Measurements from ENCODE around the gene EVX2.
A peak's percentile ranks its signal among the peaks of the same experiment; 100 is the strongest.

Gene EVX2

DNA sequence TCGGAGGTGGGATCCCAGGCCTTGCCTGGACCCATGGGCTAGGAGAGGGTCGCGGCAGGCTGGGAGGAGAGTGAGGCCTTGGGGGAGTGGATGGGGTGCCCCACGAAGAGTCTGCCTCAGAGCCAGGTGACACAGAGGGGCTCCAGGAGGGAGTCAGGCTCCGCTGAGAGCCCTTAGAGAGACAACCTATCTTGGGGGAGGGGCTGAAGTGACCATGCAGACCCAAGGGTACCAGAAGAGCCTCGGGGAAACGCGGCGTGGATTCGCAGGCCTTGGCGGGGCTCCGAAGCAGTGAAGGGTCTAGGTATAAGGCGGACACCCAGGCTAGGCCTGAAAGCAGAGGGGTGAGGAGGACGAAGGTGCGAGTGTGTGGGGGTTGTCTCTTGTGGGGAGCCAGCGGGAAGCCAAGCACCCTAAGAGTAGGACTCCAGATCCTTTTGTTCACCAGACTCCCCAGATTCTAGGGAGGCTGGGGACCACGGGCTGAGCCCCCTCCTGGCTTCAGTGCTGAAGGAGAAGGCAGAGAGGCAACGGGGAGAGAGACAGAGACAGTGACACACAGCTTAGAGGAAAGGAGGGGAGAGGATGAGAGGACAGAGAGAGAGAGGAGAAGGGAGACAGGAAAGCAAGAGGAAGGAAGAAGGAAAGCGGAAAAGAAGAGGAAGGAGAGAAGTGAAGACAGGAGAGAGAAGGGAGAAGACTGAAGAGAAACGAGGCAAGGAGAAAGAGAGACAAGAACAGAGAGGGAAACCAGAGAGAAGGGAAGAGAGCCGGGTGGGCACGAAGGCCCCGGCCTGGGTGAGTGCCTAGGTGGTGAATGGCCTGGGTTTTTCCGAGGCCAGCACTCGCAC lies 22.2 kb upstream of the EVX2 start:
- CTCF ChIA-PET = no interaction called here
- POLR2A ChIA-PET = interaction anchor here (0.8 to 5.7 kb wide), 14 partner anchors 11 to 938 kb away, joined by 3 to 117 read pairs (median 4); partner anchors contain the start of genes HOXD13 and HOXD8
- TF ChIP-seq HDGF (IDR thresholded peaks at IDR 0.05; ENCODE audit: borderline replicate concordance) (no peak), SUZ12 (IDR thresholded peaks at IDR 0.05) (no peak), FOXA1 (IDR thresholded peaks at IDR 0.05) (no peak), L3MBTL2 (conservative IDR thresholded peaks at IDR 0.05) (0 out of 2 replicates have a peak, but pooled peaks have one; percentile 52), ARNT (IDR thresholded peaks at IDR 0.05) (no peak)
- DNase-seq (ENCODE audit: extremely low spot score) = no peak

DNA sequence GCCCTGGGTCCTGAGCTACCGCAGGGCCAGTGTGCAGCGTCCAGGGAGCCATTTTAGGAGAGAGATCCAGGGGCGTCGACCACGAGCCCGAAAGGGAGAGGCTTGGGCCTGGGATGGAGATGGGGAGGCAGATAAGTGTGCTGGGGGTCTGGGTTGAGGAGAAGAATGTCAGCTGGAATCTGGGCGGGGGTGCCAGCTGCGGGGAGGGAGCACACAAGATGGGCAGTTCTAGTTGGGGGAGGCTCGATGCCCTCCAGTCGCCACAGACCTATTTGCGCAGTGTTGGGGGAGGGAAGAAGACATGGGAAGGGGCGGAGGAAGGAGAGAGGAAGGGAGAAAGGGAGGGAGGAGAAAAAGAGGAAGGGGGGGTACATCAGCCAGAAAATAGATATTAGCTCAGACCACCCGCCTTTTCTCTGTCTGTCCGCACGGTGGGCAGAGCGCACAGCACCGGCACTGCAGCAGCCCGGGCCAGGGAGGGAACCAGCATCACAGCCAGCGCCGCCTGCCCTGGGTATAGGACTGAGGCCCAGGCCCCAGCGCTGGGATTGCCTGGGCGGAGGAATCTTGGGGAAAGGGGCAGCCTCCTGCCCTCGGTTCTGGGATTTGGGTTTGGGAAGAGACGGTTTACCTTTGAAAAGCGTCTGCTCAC lies 21.4 kb upstream of the EVX2 start:
- CTCF ChIA-PET = interaction anchor here (0.6 to 1.4 kb wide), 3 partner anchors 11 to 255 kb away, joined by 3 to 5 read pairs (median 4); no protein-coding TSS in a partner anchor
- POLR2A ChIA-PET = interaction anchor here (0.8 to 5.7 kb wide), 21 partner anchors 8 to 938 kb away, joined by 3 to 117 read pairs (median 4); partner anchors contain the start of genes HOXD13, HOXD8 and LNPK
- DNase-seq (ENCODE audit: extremely low spot score) = no peak
- TF ChIP-seq HDGF (IDR thresholded peaks at IDR 0.05; ENCODE audit: borderline replicate concordance) (no peak), SP1 (IDR thresholded peaks at IDR 0.05) (no peak), LEF1 (IDR thresholded peaks at IDR 0.05; ENCODE audit: borderline replicate concordance) (no peak), ELF4 (IDR thresholded peaks at IDR 0.05) (no peak), TARDBP (IDR thresholded peaks at IDR 0.05) (no peak), CTBP1 (IDR thresholded peaks at IDR 0.05; ENCODE audit: borderline replicate concordance) (peak; percentile 54), SUZ12 (IDR thresholded peaks at IDR 0.05) (no peak), L3MBTL2 (conservative IDR thresholded peaks at IDR 0.05) (peak; percentile 79), FOXA1 (IDR thresholded peaks at IDR 0.05) (no peak)
- TF ChIP-seq, protein P1, sequence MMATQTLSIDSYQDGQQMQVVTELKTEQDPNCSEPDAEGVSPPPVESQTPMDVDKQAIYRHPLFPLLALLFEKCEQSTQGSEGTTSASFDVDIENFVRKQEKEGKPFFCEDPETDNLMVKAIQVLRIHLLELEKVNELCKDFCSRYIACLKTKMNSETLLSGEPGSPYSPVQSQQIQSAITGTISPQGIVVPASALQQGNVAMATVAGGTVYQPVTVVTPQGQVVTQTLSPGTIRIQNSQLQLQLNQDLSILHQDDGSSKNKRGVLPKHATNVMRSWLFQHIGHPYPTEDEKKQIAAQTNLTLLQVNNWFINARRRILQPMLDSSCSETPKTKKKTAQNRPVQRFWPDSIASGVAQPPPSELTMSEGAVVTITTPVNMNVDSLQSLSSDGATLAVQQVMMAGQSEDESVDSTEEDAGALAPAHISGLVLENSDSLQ (IDR thresholded peaks at IDR 0.05) = no peak

DNA sequence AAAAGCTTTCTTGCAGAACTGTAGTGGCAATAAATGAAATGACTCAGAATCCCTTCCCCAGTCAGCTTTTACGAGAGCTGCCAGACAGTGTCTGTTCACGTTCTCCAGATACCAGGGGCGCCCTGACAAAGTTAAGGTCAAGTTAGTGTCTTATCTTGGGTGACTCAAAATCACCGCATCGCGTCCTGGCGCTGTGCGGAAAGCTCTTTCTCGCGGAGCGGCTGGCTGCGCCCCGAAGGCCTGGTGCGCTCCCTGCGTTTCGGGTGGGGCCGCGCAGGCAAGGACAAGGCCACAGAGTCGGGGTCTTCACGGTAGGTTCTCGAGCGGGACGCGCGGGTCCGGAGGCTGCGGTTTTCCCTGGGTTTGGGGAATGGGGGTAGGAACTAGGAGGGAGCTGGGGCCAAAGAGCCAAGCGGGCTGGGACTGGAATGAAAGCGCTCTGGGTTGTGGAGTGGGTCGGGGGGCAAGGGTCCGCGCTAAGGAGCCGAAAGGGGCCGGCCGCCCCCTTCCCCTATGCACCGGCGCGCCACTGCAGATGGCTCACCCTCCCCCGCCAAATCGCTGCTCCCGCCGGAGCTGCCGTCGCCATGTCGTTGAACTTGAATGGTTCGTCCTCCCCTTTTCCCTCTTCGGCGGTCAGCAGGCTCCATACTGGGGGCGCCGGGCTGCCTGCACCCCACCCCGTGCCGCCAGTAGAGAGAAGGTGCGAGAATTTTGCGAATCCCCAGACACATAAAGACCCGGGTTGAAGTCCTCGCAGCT lies 20.7 kb upstream of the EVX2 start:
- POLR2A ChIA-PET = interaction anchor here (0.5 to 5.7 kb wide), 25 partner anchors 9 to 937 kb away, joined by 3 to 117 read pairs (median 4); partner anchors contain the start of genes HOXD13, HOXD8 and LNPK
- TF ChIP-seq, protein P1 (IDR thresholded peaks at IDR 0.05) = peak; percentile 84; the same call in 1 of the 2 replicates
- TF ChIP-seq CTBP1 (IDR thresholded peaks at IDR 0.05; ENCODE audit: borderline replicate concordance) (peak; percentile 85), LEF1 (IDR thresholded peaks at IDR 0.05; ENCODE audit: borderline replicate concordance) (no peak), SUZ12 (IDR thresholded peaks at IDR 0.05) (no peak), FOXM1 (IDR thresholded peaks at IDR 0.05; ENCODE audit: borderline replicate concordance) (no peak), L3MBTL2 (conservative IDR thresholded peaks at IDR 0.05) (no peak), ELF4 (IDR thresholded peaks at IDR 0.05) (no peak), HDGF (IDR thresholded peaks at IDR 0.05; ENCODE audit: borderline replicate concordance) (no peak), SP1 (IDR thresholded peaks at IDR 0.05) (no peak), NFRKB (IDR thresholded peaks at IDR 0.05) (no peak), TARDBP (IDR thresholded peaks at IDR 0.05) (no peak), ARNT (IDR thresholded peaks at IDR 0.05) (peak; percentile 72; the same call in 1 of the 2 replicates), FOXA1 (IDR thresholded peaks at IDR 0.05) (no peak), ZNF384 (IDR thresholded peaks at IDR 0.05) (no peak), FOXK2 (IDR thresholded peaks at IDR 0.05) (no peak), BHLHE40 (IDR thresholded peaks at IDR 0.05; ENCODE audit: borderline replicate concordance) (no peak)
- CTCF ChIA-PET = interaction anchor here (0.6 to 1.4 kb wide), 5 partner anchors 10 to 256 kb away, joined by 3 to 5 read pairs (median 4); partner anchors contain the start of gene HOXD13
- no peak for DNase-seq (ENCODE audit: extremely low spot score)

DNA sequence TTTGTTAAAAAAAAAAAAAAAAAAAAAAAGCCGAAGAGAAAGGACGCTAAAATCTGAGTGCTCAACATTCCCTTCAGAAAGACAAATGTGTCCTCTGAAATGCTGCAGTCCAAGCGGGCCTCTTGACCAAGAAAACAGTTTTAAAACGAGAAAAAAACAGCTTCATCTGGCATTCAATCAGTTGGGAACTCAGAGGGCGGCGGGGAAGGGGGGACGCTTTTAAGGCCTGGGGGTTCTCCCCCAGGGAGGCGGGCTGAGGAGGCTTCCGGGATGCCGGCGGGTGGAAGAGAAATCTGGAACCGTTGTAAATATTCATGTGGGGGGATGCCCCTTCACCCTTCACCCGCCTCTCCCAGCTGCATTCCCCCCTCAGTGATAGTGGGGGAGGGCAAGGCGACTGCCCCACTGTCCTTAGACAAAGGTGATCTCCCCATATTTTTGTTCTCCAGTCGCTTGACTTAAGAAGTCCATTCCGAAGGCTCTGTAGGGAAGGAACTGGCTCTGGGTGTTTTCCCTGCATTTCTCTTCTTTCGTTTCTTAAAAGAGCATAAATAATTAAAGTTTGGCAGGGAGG lies 20.1 kb upstream of the EVX2 start:
- CTCF ChIA-PET = interaction anchor here (0.5 to 1.4 kb wide), 7 partner anchors 10 to 893 kb away, joined by 3 to 5 read pairs (median 3); partner anchors contain the start of gene HOXD13
- POLR2A ChIA-PET = interaction anchor here (0.5 to 5.7 kb wide), 15 partner anchors 9 to 655 kb away, joined by 3 to 117 read pairs (median 5); partner anchors contain the start of genes HOXD13, HOXD8 and LNPK
- DNase-seq (ENCODE audit: extremely low spot score) = no peak
- TF ChIP-seq L3MBTL2 (conservative IDR thresholded peaks at IDR 0.05) (no peak), BHLHE40 (IDR thresholded peaks at IDR 0.05; ENCODE audit: borderline replicate concordance) (no peak), HDGF (IDR thresholded peaks at IDR 0.05; ENCODE audit: borderline replicate concordance) (no peak), SP1 (IDR thresholded peaks at IDR 0.05) (no peak), ARNT (IDR thresholded peaks at IDR 0.05) (no peak), TARDBP (IDR thresholded peaks at IDR 0.05) (no peak), SUZ12 (IDR thresholded peaks at IDR 0.05) (no peak), CTBP1 (IDR thresholded peaks at IDR 0.05; ENCODE audit: borderline replicate concordance) (no peak), FOXM1 (IDR thresholded peaks at IDR 0.05; ENCODE audit: borderline replicate concordance) (no peak), ELF4 (IDR thresholded peaks at IDR 0.05) (no peak), FOXA1 (IDR thresholded peaks at IDR 0.05) (no peak), ZNF384 (IDR thresholded peaks at IDR 0.05) (no peak)
- TF ChIP-seq, protein P1 (IDR thresholded peaks at IDR 0.05) = no peak; the same call in 1 of the 2 replicates

Data from HEK293T (cell line).